Measurements from ENCODE around the gene MAGEA4.

MAGEA4 gene

DNA sequence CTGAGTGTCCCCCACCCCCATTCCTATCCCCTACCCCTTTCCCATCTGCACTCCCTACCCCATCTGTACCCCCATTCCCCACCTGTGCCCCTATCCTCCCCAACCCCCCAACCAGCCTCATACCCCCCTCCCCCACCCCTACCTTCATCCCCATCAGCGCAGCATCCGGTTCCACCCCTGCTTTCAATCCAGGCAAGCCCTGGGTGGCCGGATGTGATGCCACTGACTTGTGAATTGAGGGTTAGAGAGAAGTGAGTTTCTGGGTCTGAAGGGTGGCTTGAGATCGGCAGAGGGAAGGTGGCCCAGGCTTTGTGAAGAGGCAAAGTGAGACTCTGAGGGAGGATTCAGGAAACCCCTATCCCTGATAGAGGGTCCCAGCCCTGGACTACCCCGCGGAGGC lies 7.8 kb downstream of the MAGEA4 start (continued):
- TF ChIP-seq SALL2 (tag by site-specific recombination; IDR thresholded peaks at IDR 0.05; ENCODE audit: borderline replicate concordance) (no peak), ZXDB (tag by site-specific recombination; IDR thresholded peaks at IDR 0.05) (no peak), ZNF629 (tag by site-specific recombination; IDR thresholded peaks at IDR 0.05) (no peak), ZNF16 (tag by site-specific recombination; IDR thresholded peaks at IDR 0.05; ENCODE audit: low read depth) (no peak), GLI4 (tag by site-specific recombination; IDR thresholded peaks at IDR 0.05) (no peak), ZNF785 (tag by site-specific recombination; IDR thresholded peaks at IDR 0.05) (no peak), ZNF514 (tag by site-specific recombination; IDR thresholded peaks at IDR 0.05) (no peak), ZNF555 (tag by site-specific recombination; conservative IDR thresholded peaks at IDR 0.05) (no peak), ZNF624 (tag by site-specific recombination; IDR thresholded peaks at IDR 0.05) (no peak), ZNF133 (tag by site-specific recombination; IDR thresholded peaks at IDR 0.05) (no peak), IKZF3 (tag by site-specific recombination; IDR thresholded peaks at IDR 0.05) (no peak), ZFP41 (tag by site-specific recombination; IDR thresholded peaks at IDR 0.05; ENCODE audit: borderline replicate concordance) (no peak)

DNA sequence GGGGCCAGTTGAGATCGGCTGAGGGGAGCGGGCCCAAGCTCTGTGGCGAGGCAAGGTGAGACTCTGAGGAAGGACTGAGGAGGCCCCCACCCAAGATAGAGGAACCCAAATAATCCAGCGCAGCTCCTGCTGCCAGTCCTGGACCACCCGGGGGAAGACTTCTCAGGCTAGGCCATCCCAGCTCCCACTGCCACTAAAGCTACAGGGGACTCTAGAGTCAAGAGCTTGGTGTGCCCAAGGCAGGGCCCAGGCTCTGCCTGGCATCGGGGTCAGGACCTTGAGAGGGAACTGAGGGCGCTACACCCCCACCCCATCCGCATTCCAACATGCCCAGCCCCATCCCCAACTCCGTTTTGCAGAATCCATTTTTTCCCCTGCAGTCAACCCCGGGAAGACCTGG lies 8.6 kb downstream of the MAGEA4 start:
- no peaks in the 10 kb centered on the region for H3K4me1 ChIP-seq (ENCODE audit: control insufficient read depth, insufficient read depth, low read length)
- TF ChIP-seq BCL11B (tag by site-specific recombination; IDR thresholded peaks at IDR 0.05; ENCODE audit: low read depth) (no peak), ZNF248 (tag by site-specific recombination; IDR thresholded peaks at IDR 0.05) (no peak), ZNF549 (tag by site-specific recombination; IDR thresholded peaks at IDR 0.05) (no peak), ZNF843 (tag by site-specific recombination; IDR thresholded peaks at IDR 0.05) (no peak), ZNF132 (tag by site-specific recombination; IDR thresholded peaks at IDR 0.05; ENCODE audit: borderline replicate concordance) (no peak), ZNF121 (tag by site-specific recombination; IDR thresholded peaks at IDR 0.05) (no peak), TCF7L2 (IDR thresholded peaks at IDR 0.05; ENCODE audit: borderline replicate concordance, low read depth, low read length) (no peak), ZFP41 (tag by site-specific recombination; IDR thresholded peaks at IDR 0.05; ENCODE audit: borderline replicate concordance) (no peak)
- TF ChIP-seq, protein P1, sequence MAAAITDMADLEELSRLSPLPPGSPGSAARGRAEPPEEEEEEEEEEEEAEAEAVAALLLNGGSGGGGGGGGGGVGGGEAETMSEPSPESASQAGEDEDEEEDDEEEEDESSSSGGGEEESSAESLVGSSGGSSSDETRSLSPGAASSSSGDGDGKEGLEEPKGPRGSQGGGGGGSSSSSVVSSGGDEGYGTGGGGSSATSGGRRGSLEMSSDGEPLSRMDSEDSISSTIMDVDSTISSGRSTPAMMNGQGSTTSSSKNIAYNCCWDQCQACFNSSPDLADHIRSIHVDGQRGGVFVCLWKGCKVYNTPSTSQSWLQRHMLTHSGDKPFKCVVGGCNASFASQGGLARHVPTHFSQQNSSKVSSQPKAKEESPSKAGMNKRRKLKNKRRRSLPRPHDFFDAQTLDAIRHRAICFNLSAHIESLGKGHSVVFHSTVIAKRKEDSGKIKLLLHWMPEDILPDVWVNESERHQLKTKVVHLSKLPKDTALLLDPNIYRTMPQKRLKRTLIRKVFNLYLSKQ (tag by site-specific recombination; IDR thresholded peaks at IDR 0.05; ENCODE audit: borderline replicate concordance), result no peak
- TF ChIP-seq, protein P2, sequence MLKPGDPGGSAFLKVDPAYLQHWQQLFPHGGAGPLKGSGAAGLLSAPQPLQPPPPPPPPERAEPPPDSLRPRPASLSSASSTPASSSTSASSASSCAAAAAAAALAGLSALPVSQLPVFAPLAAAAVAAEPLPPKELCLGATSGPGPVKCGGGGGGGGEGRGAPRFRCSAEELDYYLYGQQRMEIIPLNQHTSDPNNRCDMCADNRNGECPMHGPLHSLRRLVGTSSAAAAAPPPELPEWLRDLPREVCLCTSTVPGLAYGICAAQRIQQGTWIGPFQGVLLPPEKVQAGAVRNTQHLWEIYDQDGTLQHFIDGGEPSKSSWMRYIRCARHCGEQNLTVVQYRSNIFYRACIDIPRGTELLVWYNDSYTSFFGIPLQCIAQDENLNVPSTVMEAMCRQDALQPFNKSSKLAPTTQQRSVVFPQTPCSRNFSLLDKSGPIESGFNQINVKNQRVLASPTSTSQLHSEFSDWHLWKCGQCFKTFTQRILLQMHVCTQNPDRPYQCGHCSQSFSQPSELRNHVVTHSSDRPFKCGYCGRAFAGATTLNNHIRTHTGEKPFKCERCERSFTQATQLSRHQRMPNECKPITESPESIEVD (tag by site-specific recombination; IDR thresholded peaks at IDR 0.05), result no peak
- POLR2A ChIA-PET, result no interaction called here
- no peaks in the 10 kb centered on the region for H3K36me3 ChIP-seq (ENCODE audit: control insufficient read depth in 2 of 2, insufficient read depth in 1 of 2, low read length in 2 of 2)
- CTCF ChIA-PET, result no interaction called here
- H3K9me3 ChIP-seq (ENCODE audit: control insufficient read depth, insufficient read depth, low read depth, low read length), result no peaks in the 10 kb centered on the region
- no peak overlapping the region for H3K27ac ChIP-seq (ENCODE audit: extremely low read depth, low read depth, low read length)
- no peak overlapping the region for H3K4me3 ChIP-seq (ENCODE audit: low read depth, low read length)

DNA sequence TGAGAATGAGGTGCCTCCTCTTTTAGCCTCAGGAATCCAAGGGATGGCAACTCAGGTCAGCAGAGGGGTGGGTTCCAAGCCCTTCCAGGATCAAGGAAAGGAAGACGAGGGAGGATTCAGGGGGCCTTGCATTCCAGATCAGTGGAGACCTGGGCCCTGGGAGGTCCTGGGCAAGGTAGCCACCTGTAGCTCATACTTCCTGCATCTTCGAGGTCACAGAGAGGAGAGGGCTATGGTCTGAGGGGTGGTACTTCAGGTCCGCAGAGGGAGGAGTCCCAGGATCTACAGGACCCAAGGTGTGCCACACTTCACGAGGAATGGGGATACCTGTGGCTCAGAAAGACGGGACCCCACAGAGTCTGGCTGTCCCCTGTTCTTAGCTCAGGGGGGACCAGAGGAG lies 9.2 kb downstream of the MAGEA4 start:
- H3K4me3 ChIP-seq (ENCODE audit: low read depth, low read length), result no peak overlapping the region
- no peaks in the 10 kb centered on the region for H3K4me1 ChIP-seq (ENCODE audit: control insufficient read depth, insufficient read depth, low read length)
- ChIA-PET CTCF (no interaction called here), POLR2A (no interaction called here)
- no peak for TF ChIP-seq ZNF530 (tag by site-specific recombination; IDR thresholded peaks at IDR 0.05; ENCODE audit: low read depth)
- no peaks in the 10 kb centered on the region for H3K9me3 ChIP-seq (ENCODE audit: control insufficient read depth, insufficient read depth, low read depth, low read length)
- H3K36me3 ChIP-seq (ENCODE audit: control insufficient read depth in 2 of 2, insufficient read depth in 1 of 2, low read length in 2 of 2), result no peaks in the 10 kb centered on the region
- H3K27ac ChIP-seq (ENCODE audit: extremely low read depth, low read depth, low read length), result no peak overlapping the region
